Measurements from ENCODE around the gene ATRN.

The ATRN gene

DNA sequence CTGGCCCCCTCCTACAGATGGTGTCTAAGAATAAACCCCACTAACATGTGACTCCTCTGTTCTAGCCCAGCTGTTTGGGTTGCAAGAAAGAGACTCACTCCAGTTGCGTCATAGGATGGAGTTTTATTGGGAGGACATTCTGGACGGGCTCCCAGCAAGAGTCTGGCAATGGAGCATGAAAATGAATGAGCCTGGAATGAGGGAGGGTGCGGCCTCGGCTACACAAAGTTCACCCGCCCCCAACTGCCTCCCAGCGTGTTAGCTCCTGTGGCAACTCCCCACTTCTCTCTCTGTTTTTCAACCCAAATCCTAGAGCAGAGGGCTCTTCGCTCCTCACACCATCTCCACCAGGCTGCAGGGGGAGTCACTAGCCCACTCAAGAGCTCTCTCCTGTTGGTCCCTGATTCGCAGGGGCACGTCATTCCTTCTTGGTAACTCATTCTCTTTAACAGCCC, 216.1 kb downstream of the ATRN start:
- in situ Hi-C loops (cut with MboI; ENCODE audit: low pct_unique_long_range_greater_than_20kb, low sequenced_read_pairs, unreplicated experiment) = no loop called here
- TF ChIP-seq, protein P1, sequence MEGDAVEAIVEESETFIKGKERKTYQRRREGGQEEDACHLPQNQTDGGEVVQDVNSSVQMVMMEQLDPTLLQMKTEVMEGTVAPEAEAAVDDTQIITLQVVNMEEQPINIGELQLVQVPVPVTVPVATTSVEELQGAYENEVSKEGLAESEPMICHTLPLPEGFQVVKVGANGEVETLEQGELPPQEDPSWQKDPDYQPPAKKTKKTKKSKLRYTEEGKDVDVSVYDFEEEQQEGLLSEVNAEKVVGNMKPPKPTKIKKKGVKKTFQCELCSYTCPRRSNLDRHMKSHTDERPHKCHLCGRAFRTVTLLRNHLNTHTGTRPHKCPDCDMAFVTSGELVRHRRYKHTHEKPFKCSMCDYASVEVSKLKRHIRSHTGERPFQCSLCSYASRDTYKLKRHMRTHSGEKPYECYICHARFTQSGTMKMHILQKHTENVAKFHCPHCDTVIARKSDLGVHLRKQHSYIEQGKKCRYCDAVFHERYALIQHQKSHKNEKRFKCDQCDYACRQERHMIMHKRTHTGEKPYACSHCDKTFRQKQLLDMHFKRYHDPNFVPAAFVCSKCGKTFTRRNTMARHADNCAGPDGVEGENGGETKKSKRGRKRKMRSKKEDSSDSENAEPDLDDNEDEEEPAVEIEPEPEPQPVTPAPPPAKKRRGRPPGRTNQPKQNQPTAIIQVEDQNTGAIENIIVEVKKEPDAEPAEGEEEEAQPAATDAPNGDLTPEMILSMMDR (IDR thresholded peaks at IDR 0.05; ENCODE audit: extremely low read depth, insufficient read depth, missing control alignments) = no peak
- no peak for DNase-seq (ENCODE audit: low spot score)

DNA sequence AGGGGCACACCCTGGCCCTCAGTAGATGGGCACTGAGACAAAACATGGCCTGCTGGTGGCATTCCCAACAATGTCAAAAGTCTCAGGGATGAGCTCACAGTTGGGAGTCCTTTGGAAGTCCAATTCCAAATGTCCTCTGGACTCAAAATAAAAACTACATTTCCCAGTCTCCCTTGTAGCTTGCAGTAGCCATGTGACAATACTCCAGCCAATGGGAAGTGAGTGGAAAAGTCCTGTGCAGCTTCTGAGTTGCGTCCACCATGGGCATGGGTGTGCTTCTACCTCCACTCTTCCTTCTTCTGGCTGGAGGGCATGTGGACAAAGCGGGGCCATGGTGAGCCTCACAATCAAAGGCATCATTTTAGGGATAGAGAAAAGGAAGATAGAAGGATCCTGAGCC, 216.8 kb downstream of the ATRN start:
- in situ Hi-C loops (cut with MboI; ENCODE audit: low pct_unique_long_range_greater_than_20kb, low sequenced_read_pairs, unreplicated experiment) = no loop called here
- DNase-seq (ENCODE audit: low spot score) = no peak
- TF ChIP-seq, protein P1 (IDR thresholded peaks at IDR 0.05; ENCODE audit: extremely low read depth, insufficient read depth, missing control alignments) = no peak

DNA sequence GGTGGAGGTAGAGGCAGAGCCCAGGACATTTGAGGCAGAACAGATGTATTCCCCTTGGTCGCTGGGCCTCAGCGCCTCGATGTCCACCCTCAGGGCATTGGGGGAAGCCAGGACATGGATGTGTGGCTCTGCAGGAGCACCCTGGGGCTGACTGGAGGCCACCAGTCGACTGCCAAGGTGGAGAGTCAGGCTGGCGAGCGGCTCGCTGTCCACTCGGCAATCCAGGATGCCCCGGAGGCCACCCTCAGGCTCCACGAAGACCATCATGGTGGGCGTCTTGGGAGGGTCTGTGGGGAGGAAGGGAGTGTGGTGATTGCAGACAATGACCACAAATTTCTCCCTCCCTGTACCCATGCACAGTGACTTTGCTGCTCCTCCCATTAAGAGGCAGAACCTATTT, 219.2 kb downstream of the ATRN start:
- TF ChIP-seq, protein P1 (IDR thresholded peaks at IDR 0.05; ENCODE audit: extremely low read depth, insufficient read depth, missing control alignments) = no peak
- in situ Hi-C loops (cut with MboI; ENCODE audit: low pct_unique_long_range_greater_than_20kb, low sequenced_read_pairs, unreplicated experiment) = no loop called here
- DNase-seq (ENCODE audit: low spot score) = no peak

DNA sequence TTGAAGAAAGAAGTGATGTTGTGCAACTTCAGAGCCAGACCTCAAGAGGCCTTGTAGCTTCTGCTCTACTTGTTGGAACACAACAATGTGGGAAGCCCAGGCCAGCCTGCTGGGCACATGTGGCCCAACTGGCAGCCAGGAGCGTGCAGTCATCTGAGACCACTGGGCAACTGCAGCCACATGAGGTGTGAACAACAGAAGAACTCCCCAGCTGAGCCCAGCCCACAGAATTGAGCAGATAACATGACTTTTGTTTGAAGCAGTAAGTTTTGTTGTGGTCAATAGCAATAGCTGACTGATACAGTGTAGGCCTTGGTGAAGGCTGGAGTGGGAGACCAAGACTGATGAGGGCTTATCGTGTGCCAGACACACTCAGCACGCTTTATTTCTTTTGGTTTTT, 219.6 kb downstream of the ATRN start:
- TF ChIP-seq, protein P1 (IDR thresholded peaks at IDR 0.05; ENCODE audit: extremely low read depth, insufficient read depth, missing control alignments) = no peak
- in situ Hi-C loops (cut with MboI; ENCODE audit: low pct_unique_long_range_greater_than_20kb, low sequenced_read_pairs, unreplicated experiment) = no loop called here

DNA sequence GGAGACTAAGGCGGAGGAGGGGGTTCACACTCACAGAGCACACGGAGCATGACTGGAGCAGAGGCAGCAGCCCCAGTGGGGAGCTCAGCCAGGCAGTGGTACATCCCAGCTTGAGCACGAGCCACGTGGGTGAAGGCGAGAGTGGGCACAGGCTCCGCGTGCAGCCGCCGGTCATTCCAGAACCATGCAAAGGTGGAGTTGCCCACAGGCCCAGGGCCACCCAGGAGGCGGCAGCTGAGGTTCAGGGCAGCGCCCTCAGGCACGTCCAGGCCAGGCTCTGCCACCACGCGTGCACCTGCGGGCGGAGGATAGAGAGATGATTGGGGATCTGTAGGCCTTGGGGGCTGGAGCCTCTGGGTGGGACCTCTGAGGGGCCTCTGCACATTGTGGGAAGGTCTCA, 220.5 kb downstream of the ATRN start:
- in situ Hi-C loops (cut with MboI; ENCODE audit: low pct_unique_long_range_greater_than_20kb, low sequenced_read_pairs, unreplicated experiment) = no loop called here
- TF ChIP-seq, protein P1 (IDR thresholded peaks at IDR 0.05; ENCODE audit: extremely low read depth, insufficient read depth, missing control alignments) = no peak
- no peak for DNase-seq (ENCODE audit: low spot score)

More for the DNA sequence above, 219.6 kb downstream of the ATRN start:
- DNase-seq (ENCODE audit: low spot score) = no peak

DNA sequence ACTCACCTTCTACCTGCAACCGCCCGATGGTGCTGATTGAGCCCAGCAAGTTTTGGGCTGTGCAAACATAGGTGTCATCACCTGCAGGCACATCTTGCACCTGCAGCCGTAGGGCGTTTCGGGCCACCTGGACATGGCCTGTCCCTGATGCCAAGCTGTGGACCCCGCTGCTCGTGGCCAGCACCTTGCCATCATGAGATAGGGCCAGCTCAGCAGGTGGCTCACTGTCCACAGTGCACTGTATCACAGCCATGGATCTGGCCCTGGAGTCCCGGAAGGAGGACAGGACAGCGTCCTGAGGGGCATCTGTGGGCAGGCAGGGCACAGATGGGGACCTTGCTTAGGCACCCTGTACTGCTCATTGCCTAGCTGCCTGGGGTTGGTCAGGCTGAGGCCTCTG, 221.1 kb downstream of the ATRN start:
- in situ Hi-C loops (cut with MboI; ENCODE audit: low pct_unique_long_range_greater_than_20kb, low sequenced_read_pairs, unreplicated experiment) = no loop called here
- TF ChIP-seq, protein P1 (IDR thresholded peaks at IDR 0.05; ENCODE audit: extremely low read depth, insufficient read depth, missing control alignments) = no peak
- DNase-seq (ENCODE audit: low spot score) = no peak

Data from GM13977 (cell line).